Caki2 (cell line): ENCODE measurements around the gene PLA2G4C. TPM values are rescaled to one million over a fixed set of nuclear protein-coding genes. Genes with fewer than 3 reads are reported as not detected.
"Not testable (repeated sequence)": the region's sequence is repeated elsewhere in the genome, so short reads cannot be mapped to it uniquely, and the experiment has no call there.

ENCODE experiments used
- DNase-seq: peaks from one replicate; pipeline ENCODE4 v3.0.0-alpha.2; 2015; ENCODE audit warnings: low read depth
- in situ Hi-C: cut with HindIII; loops from 2 replicates; pipeline ENCODE4 v1.10.0; 2016; ENCODE audit warnings: low sequenced_read_pairs, low pct_unique_long_range_greater_than_20kb, mixed read lengths
- total RNA-seq: library from RNA; depleted of rRNA; stranded (reverse); fragments of >200 nt; shearing (Covaris generic); gene quantifications from 2 replicates; pipeline ENCODE4 v1.2.3, GENCODE V29; 2014; ENCODE audit warnings: low replicate concordance

The PLA2G4C gene
- total RNA-seq, 1 experiment from 2014 or later: 22.9 TPM

GRCh38 chr19:48070177-48070769 lies 40.3 kb downstream of the PLA2G4C start:
- in situ Hi-C loops, DNase-seq: not testable (repeated sequence)

GRCh38 chr19:48069435-48069834 lies 41.2 kb downstream of the PLA2G4C start:
- DNase-seq: no peak
- in situ Hi-C loops: no loop called here

GRCh38 chr19:48064509-48064908 lies 46.1 kb downstream of the PLA2G4C start:
- no peak for DNase-seq
- in situ Hi-C loops: no loop called here

- DNase-seq: no peak
- in situ Hi-C loops: no loop called here
Measured at GRCh38 chr19:48061401-48062344, 48.9 kb downstream of the PLA2G4C start.

- no peak for DNase-seq
- in situ Hi-C loops: no loop called here
Measured at GRCh38 chr19:48060381-48060780, 50.2 kb downstream of the PLA2G4C start.

- in situ Hi-C loops: no loop called here
- DNase-seq: no peak
Measured at GRCh38 chr19:48059331-48059730, 51.3 kb downstream of the PLA2G4C start.

GRCh38 chr19:48053856-48054255 lies 56.8 kb downstream of the PLA2G4C start:
- DNase-seq: no peak
- in situ Hi-C loops: no loop called here

GRCh38 chr19:48053076-48053475 lies 57.5 kb downstream of the PLA2G4C start:
- DNase-seq: no peak
- in situ Hi-C loops: no loop called here

- no peak for DNase-seq
- in situ Hi-C loops: no loop called here
Measured at GRCh38 chr19:48051335-48052033, 59.1 kb downstream of the PLA2G4C start.

- no peak for DNase-seq
- in situ Hi-C loops: no loop called here
Measured at GRCh38 chr19:48044561-48044960, 66.1 kb downstream of the PLA2G4C start.

- in situ Hi-C loops: no loop called here
- no peak for DNase-seq
Measured at GRCh38 chr19:48043675-48044258, 66.8 kb downstream of the PLA2G4C start, which contains the start of gene CABP5. TSS of gene CABP5 (minus strand) at chr19:48044079. CDS start at chr19:48043922, 157 bp downstream.

- in situ Hi-C loops: no loop called here
- no peak for DNase-seq
Measured at GRCh38 chr19:48041877-48042580, 68.6 kb downstream of the PLA2G4C start.

- no peak for DNase-seq
- in situ Hi-C loops: no loop called here
Measured at GRCh38 chr19:48036765-48037164, 73.9 kb downstream of the PLA2G4C start.

GRCh38 chr19:48033604-48034003 lies 77.0 kb downstream of the PLA2G4C start:
- in situ Hi-C loops: no loop called here
- no peak for DNase-seq

- in situ Hi-C loops: no loop called here
- no peak for DNase-seq
Measured at GRCh38 chr19:48030073-48030472, 80.5 kb downstream of the PLA2G4C start.

GRCh38 chr19:48029431-48029830 lies 81.2 kb downstream of the PLA2G4C start:
- no peak for DNase-seq
- in situ Hi-C loops: no loop called here

- in situ Hi-C loops: no loop called here
- DNase-seq: no peak
Measured at GRCh38 chr19:48025480-48025879, 85.1 kb downstream of the PLA2G4C start.

GRCh38 chr19:48023518-48023917 lies 87.1 kb downstream of the PLA2G4C start:
- DNase-seq: no peak
- in situ Hi-C loops: no loop called here
